ENCODE measurements around the gene PRDM16. TPM values are rescaled to one million over a fixed set of nuclear protein-coding genes. Genes with fewer than 3 reads are reported as not detected.

PRDM16 gene
- total RNA-seq, 4 donors from 2014 or later = 0.41 to 0.95 TPM; not detected in 2

DNA sequence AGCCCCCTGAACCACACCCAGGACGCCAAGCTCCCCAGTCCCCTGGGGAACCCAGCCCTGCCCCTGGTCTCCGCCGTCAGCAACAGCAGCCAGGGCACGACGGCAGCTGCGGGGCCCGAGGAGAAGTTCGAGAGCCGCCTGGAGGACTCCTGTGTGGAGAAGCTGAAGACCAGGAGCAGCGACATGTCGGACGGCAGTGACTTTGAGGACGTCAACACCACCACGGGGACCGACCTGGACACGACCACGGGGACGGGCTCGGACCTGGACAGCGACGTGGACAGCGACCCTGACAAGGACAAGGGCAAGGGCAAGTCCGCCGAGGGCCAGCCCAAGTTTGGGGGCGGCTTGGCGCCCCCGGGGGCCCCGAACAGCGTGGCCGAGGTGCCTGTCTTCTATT is 342.8 kb downstream of the PRDM16 start:
- in situ Hi-C loops (cut with MboI; ENCODE audit: low pct_ligation_motif_present in 1 of 4, low pct_unique_long_range_greater_than_20kb in 1 of 4, low sequenced_read_pairs in 3 of 4) (loop anchor here in 1 of 4 donors (25.0 kb wide), 1 partner anchor 400 kb away; the partner anchor contains the start of gene ACTRT2), intact Hi-C loops (cut with DNase I; ENCODE audit: low total_unique reads) (loop anchor here (10.0 kb wide), 1 partner anchor 537 kb away; no protein-coding TSS in a partner anchor)
- TF ChIP-seq CTCF (IDR thresholded peaks at IDR 0.05) = no peak
- no peak for TF ChIP-seq EP300 (IDR thresholded peaks at IDR 0.05; ENCODE audit: low read depth)
- no peak for TF ChIP-seq POLR2AphosphoS5 (IDR thresholded peaks at IDR 0.05)
- no peak for TF ChIP-seq POLR2A (IDR thresholded peaks at IDR 0.05)
- H3K36me3 ChIP-seq = no peaks in the 10 kb centered on the region
- H3K4me3 ChIP-seq = no peak overlapping the region
- peaks cover 6% of the 10 kb centered on the region for H3K27me3 ChIP-seq
- H3K9me3 ChIP-seq = peaks cover 0 to 5% of the 10 kb centered on the region in 2 donors
- WGBS, 2 donors (ENCODE audit: low coverage in 1 of 2) = 88% methylated on average over 30 of the region's 30 CpGs; no CpG with 5 or more reads in 1 of the 2 donors
- no peak overlapping the region for H3K27ac ChIP-seq
- DNase-seq = no peak
- H3K4me1 ChIP-seq = no peaks in the 10 kb centered on the region

- no peak overlapping the region for H3K27ac ChIP-seq
- no peak for DNase-seq
- in situ Hi-C loops (cut with MboI; ENCODE audit: low pct_ligation_motif_present in 1 of 4, low pct_unique_long_range_greater_than_20kb in 1 of 4, low sequenced_read_pairs in 3 of 4) (loop anchor here in 1 of 4 donors (25.0 kb wide), 1 partner anchor 400 kb away; the partner anchor contains the start of gene ACTRT2), intact Hi-C loops (cut with DNase I; ENCODE audit: low total_unique reads) (loop anchor here (10.0 kb wide), 1 partner anchor 538 kb away; no protein-coding TSS in a partner anchor)
- H3K4me3 ChIP-seq = no peak overlapping the region
- peaks cover 0 to 7% of the 10 kb centered on the region in 2 donors for H3K9me3 ChIP-seq
- TF ChIP-seq POLR2A (IDR thresholded peaks at IDR 0.05) = no peak
- TF ChIP-seq CTCF (IDR thresholded peaks at IDR 0.05) = no peak
- TF ChIP-seq EP300 (IDR thresholded peaks at IDR 0.05; ENCODE audit: low read depth) = no peak
- no peak for TF ChIP-seq POLR2AphosphoS5 (IDR thresholded peaks at IDR 0.05)
- H3K27me3 ChIP-seq = peaks cover 6% of the 10 kb centered on the region
- 85 to 87% methylated on average over 2 to 33 of the region's 33 CpGs for WGBS, 2 donors (ENCODE audit: low coverage in 1 of 2)
- H3K36me3 ChIP-seq = no peaks in the 10 kb centered on the region
- no peaks in the 10 kb centered on the region for H3K4me1 ChIP-seq
These were observed 343.4 kb downstream of the PRDM16 start for GRCh38 chr1:3412376-3412775.

GRCh38 chr1:3413975-3414710 is 345.1 kb downstream of the PRDM16 start:
- Histone ChIP-seq H3K4me1 (no peaks in the 10 kb centered on the region), H3K36me3 (no peaks in the 10 kb centered on the region), H3K27ac (no peak overlapping the region), H3K4me3 (no peak overlapping the region), H3K27me3 (peaks cover 18% of the 10 kb centered on the region), H3K9me3 (peaks cover 0 to 7% of the 10 kb centered on the region in 2 donors)
- TF ChIP-seq EP300 (IDR thresholded peaks at IDR 0.05; ENCODE audit: low read depth) = no peak
- no peak for TF ChIP-seq CTCF (IDR thresholded peaks at IDR 0.05)
- no peak for TF ChIP-seq POLR2AphosphoS5 (IDR thresholded peaks at IDR 0.05)
- no peak for DNase-seq
- in situ Hi-C loops (cut with MboI; ENCODE audit: low pct_ligation_motif_present in 1 of 4, low pct_unique_long_range_greater_than_20kb in 1 of 4, low sequenced_read_pairs in 3 of 4) (loop anchor here in 1 of 4 donors (25.0 kb wide), 1 partner anchor 402 kb away; the partner anchor contains the start of gene ACTRT2), intact Hi-C loops (cut with DNase I; ENCODE audit: low total_unique reads) (loop anchor here (10.0 kb wide), 1 partner anchor 539 kb away; no protein-coding TSS in a partner anchor)
- WGBS, 2 donors (ENCODE audit: low coverage in 1 of 2) = 90% methylated on average over 34 of the region's 34 CpGs; no CpG with 5 or more reads in 1 of the 2 donors

- Histone ChIP-seq H3K4me1 (peaks cover 0 to 4% (median 2%) of the 10 kb centered on the region in 4 donors), H3K36me3 (no peaks in the 10 kb centered on the region), H3K27ac (no peak overlapping the region), H3K4me3 (no peak overlapping the region), H3K27me3 (peaks cover 21% of the 10 kb centered on the region), H3K9me3 (peaks cover 0 to 7% of the 10 kb centered on the region in 2 donors)
- intact Hi-C loops (cut with DNase I; ENCODE audit: low total_unique reads) (loop anchor here (10.0 kb wide), 1 partner anchor 541 kb away; no protein-coding TSS in a partner anchor), in situ Hi-C loops (cut with MboI; ENCODE audit: low pct_ligation_motif_present in 1 of 4, low pct_unique_long_range_greater_than_20kb in 1 of 4, low sequenced_read_pairs in 3 of 4) (loop anchor here in 1 of 4 donors (25.0 kb wide), 1 partner anchor 403 kb away; the partner anchor contains the start of gene ACTRT2)
- 78 to 100% methylated on average over 5 to 35 of the region's 39 CpGs for WGBS, 2 donors (ENCODE audit: low coverage in 1 of 2)
- TF ChIP-seq EP300 (IDR thresholded peaks at IDR 0.05; ENCODE audit: low read depth) = no peak
- no peak for TF ChIP-seq POLR2A (IDR thresholded peaks at IDR 0.05)
- no peak for TF ChIP-seq POLR2AphosphoS5 (IDR thresholded peaks at IDR 0.05)
- TF ChIP-seq CTCF (IDR thresholded peaks at IDR 0.05) = no peak
- no peak for DNase-seq
These were observed 346.5 kb downstream of the PRDM16 start for GRCh38 chr1:3415260-3416090.
